Activated naive CD8-positive, alpha-beta T cell (primary cell): ENCODE data around the gene TPP1.

Experiments
- H3K27ac Mint-ChIP-seq: one replicate; pipeline ENCODE4 v1.8.0; 2021; ENCODE audit warnings: mixed read lengths
- H3K27me3 Mint-ChIP-seq: one replicate; pipeline ENCODE4 v1.8.0; 2021; ENCODE audit warnings: mixed read lengths
- H3K36me3 Mint-ChIP-seq: one replicate; pipeline ENCODE4 v1.8.0; 2021; ENCODE audit warnings: mixed read lengths
- H3K4me1 Mint-ChIP-seq: one replicate; pipeline ENCODE4 v1.8.0; 2021; ENCODE audit warnings: low read depth, mixed read lengths
- H3K4me3 Mint-ChIP-seq: one replicate; pipeline ENCODE4 v1.8.0; 2021; ENCODE audit warnings: mild to moderate bottlenecking, mixed read lengths
- H3K9me3 Mint-ChIP-seq: one replicate; pipeline ENCODE4 v1.8.0; 2021; ENCODE audit warnings: low read depth, mixed read lengths

The TPP1 gene

DNA sequence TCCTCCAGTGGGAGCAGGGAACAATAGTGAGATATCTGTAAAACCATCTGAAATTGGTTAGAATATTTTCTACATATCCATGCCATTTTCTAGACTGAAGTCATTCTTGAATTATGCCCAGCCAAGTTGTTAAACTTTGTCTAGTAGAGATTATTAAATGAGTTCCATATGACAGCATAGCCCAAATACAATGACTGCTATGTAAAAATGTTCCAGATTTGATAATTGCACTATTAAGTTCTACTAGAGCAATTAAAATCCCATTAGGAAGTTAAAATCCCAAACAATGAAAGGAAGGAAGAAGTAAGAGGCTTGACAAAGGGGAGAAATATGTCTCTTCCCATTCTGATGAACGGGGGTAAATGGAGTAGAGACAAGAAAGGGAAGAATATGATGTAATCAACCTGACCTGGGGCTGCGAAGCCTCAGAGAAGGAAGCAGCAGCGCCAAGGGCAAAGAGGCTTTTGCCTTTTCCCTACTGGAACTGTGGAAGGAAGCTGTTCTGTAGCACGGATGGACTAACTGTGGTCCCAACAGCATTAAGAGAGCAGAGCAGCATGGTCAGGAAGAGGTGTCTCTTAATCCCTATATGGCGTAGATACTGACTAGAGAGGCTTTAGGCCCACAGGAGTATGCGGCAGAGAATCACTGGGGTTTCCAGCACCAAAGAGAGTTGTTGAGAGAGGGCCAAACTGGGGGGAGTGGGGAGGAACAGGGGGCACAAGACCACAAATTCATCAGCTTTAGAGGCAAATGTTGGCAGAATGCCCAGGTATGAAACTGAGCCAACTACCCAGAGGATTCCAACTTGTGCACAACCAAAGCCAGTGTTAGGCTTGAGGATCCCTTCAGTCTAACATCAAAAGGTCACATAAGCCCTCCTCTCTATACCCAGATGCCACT lies 42.5 kb downstream of the TPP1 start:
- no peak overlapping the region for H3K4me3 Mint-ChIP-seq
- H3K27ac Mint-ChIP-seq = no peak overlapping the region
- H3K36me3 Mint-ChIP-seq = peaks cover 17% of the 10 kb centered on the region

DNA sequence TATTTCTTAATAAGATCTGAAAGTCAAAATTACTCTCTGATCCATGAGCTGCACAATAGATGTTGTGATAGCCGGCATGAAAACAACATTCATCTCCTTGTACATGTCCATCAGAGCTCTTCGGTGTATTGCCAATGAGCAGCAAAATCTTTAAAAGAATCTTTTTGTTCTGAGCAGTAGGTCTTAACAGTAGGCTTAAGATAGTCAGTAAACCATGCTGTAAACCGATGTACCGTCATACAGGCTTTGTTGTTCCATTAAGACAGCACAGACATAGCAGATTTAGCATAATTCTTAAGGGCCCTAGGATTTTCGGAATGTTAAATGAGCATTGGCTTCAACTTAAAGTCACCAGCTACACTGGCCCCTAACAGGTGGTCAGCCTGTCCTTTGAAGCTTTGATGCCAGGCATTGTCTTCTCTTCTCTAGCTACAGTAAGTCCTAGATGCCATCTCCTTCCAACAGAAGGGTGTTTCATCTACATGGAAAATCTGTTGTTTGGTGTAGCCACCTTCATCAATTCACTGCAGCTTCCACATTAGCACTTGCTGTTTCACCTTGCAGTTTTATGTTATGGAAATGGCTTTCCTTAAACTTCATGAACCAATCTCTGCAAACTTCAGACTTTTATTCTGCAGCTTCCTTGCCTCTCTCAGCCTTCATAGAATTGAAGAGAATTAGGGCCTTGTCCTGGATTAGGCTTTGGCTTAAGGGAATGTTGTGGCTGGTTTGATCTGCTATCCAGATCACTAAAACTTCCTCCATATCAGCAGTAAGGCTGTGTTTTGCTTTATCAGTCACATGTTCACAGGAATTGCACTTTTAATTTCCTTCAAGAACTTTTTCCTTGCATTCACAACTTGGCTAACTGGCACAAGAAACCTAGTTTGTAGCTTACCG lies 44.2 kb downstream of the TPP1 start:
- Mint-ChIP-seq H3K27me3 (no peaks in the 10 kb centered on the region), H3K36me3 (peaks cover 14% of the 10 kb centered on the region), H3K27ac (no peak overlapping the region), H3K4me3 (no peak overlapping the region), H3K9me3 (no peaks in the 10 kb centered on the region), H3K4me1 (no peaks in the 10 kb centered on the region)

More for the DNA sequence above, 42.5 kb downstream of the TPP1 start:
- H3K4me1 Mint-ChIP-seq = no peaks in the 10 kb centered on the region
- H3K9me3 Mint-ChIP-seq = no peaks in the 10 kb centered on the region
- H3K27me3 Mint-ChIP-seq = no peaks in the 10 kb centered on the region

DNA sequence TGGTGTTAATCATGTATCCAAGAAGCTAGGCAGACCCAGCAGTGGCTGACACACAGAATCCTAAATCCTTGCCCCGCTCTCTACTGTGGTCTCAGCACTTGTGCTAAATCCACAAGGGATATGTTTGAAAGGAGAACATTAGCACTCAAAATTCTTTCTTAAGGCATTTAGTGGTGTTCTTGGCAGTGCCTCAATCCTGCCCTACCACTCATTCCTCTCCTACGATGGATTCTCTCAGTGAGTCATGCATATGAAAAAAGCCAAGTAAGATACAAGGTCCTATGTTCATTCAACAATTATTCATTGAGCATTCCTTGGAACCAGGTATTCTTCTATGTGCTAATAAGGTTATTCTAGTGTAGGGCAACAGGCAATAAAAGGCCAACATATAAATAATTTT lies 47.0 kb downstream of the TPP1 start:
- no peak overlapping the region for H3K27ac Mint-ChIP-seq
- no peaks in the 10 kb centered on the region for H3K9me3 Mint-ChIP-seq
- no peak overlapping the region for H3K4me3 Mint-ChIP-seq
- no peaks in the 10 kb centered on the region for H3K27me3 Mint-ChIP-seq
- H3K36me3 Mint-ChIP-seq = peaks cover 16% of the 10 kb centered on the region
- H3K4me1 Mint-ChIP-seq = no peaks in the 10 kb centered on the region

DNA sequence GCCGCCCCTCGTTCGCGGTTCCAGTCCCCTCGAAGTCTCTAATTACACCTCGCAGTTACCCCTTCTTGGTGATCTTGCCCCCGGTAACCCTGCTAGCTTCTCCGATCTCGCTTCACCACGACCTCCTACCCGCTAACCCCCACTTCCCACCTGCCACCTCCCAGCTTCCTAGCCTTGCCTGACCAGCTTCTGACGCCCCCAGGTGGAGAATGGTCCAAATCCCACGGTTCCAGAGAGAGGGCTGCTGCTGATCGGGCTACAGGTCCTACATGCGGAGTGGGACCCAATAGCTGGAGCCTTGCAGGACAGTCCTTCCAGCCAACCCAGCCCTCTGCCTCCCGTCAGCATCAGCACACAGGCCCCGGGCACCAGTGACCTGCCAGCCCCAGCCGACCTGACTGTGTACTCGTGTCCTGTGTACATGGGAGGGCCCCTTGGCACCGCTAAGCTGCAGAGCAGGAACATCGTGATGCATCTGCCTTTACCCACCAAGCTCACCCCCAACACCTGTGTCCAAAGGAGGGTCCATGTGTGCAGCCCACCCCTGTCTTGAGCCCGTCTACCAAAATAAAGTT lies 47.7 kb downstream of the TPP1 start:
- H3K4me3 Mint-ChIP-seq = no peak overlapping the region
- no peaks in the 10 kb centered on the region for H3K4me1 Mint-ChIP-seq
- H3K9me3 Mint-ChIP-seq = no peaks in the 10 kb centered on the region
- no peaks in the 10 kb centered on the region for H3K27me3 Mint-ChIP-seq
- no peak overlapping the region for H3K27ac Mint-ChIP-seq
- H3K36me3 Mint-ChIP-seq = peaks cover 15% of the 10 kb centered on the region

DNA sequence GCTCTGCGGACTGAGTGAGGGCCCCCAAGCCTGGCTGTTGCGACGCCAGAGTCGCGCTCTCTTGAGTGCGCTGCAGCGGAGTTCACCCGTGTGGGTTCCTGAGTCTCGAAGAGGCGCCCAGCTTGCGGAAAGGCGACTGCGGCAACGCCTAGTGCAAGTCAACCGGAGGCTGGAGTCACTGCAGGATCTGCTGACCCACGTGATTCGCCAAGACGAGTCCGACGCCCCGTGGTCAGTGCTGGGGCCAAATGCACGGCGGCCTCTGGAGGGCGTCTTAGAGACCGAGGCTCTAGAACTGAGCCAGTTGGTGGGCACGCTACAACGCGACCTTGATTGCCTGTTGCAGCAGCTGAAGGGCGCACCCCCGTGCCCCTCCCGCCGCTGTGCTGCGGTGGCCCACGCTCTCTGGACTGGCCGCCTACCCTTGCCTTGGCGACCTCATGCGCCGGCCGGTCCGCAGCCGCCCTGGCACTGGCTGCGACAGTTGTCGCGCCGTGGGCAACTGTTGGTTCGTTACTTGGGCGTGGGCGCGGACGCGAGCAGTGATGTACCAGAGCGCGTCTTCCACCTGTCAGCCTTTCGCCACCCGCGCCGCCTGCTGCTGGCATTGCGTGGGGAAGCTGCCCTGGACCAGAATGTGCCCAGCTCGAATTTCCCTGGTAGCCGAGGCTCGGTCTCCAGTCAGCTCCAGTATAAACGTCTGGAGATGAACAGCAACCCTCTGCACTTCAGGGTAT lies 48.4 kb downstream of the TPP1 start:
- no peaks in the 10 kb centered on the region for H3K4me1 Mint-ChIP-seq
- H3K27ac Mint-ChIP-seq = no peak overlapping the region
- no peak overlapping the region for H3K4me3 Mint-ChIP-seq
- peaks cover 13% of the 10 kb centered on the region for H3K36me3 Mint-ChIP-seq
- no peaks in the 10 kb centered on the region for H3K9me3 Mint-ChIP-seq
- no peaks in the 10 kb centered on the region for H3K27me3 Mint-ChIP-seq

DNA sequence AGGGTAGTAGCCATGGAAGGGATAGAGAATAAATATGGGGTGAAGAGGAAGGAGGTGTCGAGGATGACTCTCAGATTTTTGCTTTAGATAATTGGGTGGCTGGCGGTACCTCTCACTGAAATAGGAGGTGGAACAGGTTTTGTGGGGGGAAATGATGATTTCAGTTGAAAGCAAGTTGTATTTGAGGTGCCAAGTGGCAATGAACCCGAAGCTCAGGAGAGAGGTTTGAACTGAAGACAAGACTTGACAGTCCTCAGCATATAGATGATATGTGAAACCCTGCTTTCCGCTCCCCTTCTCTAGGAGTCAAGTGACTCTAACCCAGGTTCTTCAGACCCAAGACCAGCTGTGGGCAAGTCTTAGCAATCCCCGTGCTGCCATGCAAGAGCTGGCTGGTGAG lies 49.5 kb downstream of the TPP1 start:
- Mint-ChIP-seq H3K36me3 (peaks cover 13% of the 10 kb centered on the region), H3K27ac (no peak overlapping the region), H3K4me1 (no peaks in the 10 kb centered on the region), H3K9me3 (no peaks in the 10 kb centered on the region), H3K27me3 (no peaks in the 10 kb centered on the region), H3K4me3 (no peak overlapping the region)

DNA sequence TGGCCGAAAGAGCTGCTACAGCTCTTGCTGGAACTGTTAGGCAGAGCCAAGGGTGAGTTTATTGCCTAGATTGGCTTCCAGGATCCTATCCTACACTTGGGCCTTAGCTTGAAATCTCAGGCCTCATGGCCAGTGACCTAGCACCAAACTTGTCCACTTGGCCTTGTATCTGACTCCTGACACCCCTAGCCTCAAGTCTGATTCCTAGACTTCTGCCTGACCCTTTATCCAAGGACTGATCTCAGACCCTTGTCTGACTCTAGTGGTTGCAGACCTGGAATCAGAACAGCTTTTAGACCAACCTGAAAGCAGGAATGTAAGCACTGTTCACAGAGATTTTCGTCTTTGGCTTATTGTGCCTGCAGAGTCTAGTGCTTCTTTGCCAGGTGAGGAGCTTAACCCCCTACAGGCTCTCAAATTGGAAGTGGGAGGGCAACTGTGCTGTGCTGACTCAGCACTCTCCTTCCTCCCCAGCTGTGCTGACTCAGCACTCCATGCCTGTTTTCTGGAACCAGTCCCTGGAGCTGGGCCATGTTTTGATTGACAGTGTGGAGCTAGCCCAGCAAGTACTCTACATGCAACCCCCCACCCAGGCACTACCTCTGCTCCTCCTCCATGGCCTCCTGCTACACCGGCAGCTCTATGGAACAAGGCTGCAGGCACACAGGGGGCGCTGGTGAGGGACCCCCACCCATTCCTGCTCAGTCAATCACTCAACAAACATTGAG lies 50.9 kb downstream of the TPP1 start:
- H3K4me3 Mint-ChIP-seq = no peak overlapping the region
- H3K36me3 Mint-ChIP-seq = peaks cover 12% of the 10 kb centered on the region
- no peaks in the 10 kb centered on the region for H3K27me3 Mint-ChIP-seq
- no peaks in the 10 kb centered on the region for H3K9me3 Mint-ChIP-seq
- no peaks in the 10 kb centered on the region for H3K4me1 Mint-ChIP-seq
- H3K27ac Mint-ChIP-seq = no peak overlapping the region

DNA sequence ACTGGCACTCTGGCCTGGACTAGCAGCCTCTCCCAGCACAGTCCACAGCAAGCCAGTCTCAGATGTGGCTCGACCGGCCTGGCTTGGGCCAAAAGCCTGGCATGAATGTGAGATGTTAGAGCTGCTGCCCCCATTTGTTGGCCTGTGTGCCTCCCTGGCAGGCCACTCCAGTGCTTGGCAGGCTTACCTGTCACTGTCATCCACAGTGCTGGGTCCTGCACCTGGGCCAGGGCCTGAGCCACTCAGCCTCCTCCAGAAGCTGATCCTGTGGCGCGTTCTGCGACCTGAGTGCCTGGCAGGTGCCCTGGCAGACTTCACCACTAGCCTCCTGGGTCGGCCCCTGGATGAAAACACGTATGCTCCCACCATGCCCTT lies 51.9 kb downstream of the TPP1 start:
- no peaks in the 10 kb centered on the region for H3K27me3 Mint-ChIP-seq
- no peaks in the 10 kb centered on the region for H3K4me1 Mint-ChIP-seq
- H3K36me3 Mint-ChIP-seq = peaks cover 10% of the 10 kb centered on the region
- no peak overlapping the region for H3K27ac Mint-ChIP-seq
- H3K4me3 Mint-ChIP-seq = no peak overlapping the region
- no peaks in the 10 kb centered on the region for H3K9me3 Mint-ChIP-seq

DNA sequence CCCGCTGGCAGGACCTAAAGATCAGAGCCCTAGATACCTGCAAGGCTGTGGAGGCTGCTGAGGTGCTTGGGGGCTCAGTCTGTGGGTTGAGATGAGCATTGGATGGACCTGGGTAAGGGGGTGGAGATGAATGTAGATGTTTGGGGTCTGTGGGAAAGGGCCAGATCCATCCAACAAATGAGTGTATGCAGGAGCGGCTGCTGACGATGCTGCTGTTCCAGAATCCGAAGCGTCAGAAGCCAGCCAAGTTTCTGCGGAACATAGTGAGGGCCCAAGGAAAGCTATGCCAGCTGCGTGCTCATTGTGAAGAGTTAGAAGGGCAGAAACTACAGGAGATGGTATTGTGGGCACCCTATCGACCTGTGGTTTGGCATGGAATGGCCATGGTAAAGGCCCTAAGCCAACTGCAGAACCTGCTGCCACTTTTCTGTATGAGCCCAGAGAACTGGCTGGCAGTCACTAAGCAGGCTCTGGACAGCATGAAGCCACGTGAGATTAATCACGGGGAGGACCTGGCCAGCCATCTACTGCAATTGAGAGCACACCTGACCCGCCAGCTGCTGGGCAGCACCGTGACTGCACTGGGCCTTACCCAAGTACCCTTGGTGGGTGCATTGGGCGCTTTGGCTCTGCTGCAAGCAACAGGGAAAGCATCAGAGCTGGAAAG lies 52.4 kb downstream of the TPP1 start:
- H3K4me3 Mint-ChIP-seq = no peak overlapping the region
- H3K9me3 Mint-ChIP-seq = no peaks in the 10 kb centered on the region
- H3K27ac Mint-ChIP-seq = no peak overlapping the region
- H3K27me3 Mint-ChIP-seq = no peaks in the 10 kb centered on the region
- H3K4me1 Mint-ChIP-seq = no peaks in the 10 kb centered on the region
- H3K36me3 Mint-ChIP-seq = peaks cover 11% of the 10 kb centered on the region

DNA sequence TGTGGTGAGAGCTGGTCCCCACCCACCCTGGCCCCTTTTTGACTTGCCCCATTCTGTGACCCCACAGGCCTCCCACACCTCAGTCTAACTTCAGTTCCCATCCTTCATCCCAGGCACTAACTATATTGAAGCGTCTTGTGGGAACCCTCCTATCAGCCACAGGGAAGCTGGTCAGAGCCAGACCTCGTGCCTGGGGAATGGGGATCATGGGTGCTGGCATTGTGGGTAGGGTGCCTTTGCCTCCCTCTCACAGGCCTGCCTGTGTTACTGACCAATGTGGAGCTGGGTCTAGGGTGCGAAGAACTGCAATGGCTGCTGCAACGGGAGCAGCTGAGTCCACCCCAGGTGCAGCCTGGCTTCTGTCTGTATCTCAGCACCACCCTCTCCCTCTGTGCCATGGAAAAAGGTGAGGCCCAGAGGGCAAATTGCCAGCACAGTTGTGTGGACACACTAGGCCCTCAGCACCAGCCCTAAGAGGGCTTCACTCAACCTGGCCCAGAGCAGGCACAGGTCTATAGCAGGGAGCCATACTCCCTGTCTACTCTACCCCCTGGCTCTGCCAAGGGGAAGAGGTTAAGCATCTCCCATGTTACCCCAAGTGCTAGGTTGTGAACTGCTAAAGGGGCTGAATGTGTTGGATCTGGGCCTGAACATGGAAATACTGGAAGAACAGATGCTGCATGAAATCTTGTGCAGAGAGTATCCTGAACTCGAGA lies 53.1 kb downstream of the TPP1 start:
- Mint-ChIP-seq H3K36me3 (peaks cover 14% of the 10 kb centered on the region), H3K27me3 (no peaks in the 10 kb centered on the region), H3K4me1 (no peaks in the 10 kb centered on the region), H3K27ac (no peak overlapping the region), H3K9me3 (no peaks in the 10 kb centered on the region), H3K4me3 (no peak overlapping the region)

DNA sequence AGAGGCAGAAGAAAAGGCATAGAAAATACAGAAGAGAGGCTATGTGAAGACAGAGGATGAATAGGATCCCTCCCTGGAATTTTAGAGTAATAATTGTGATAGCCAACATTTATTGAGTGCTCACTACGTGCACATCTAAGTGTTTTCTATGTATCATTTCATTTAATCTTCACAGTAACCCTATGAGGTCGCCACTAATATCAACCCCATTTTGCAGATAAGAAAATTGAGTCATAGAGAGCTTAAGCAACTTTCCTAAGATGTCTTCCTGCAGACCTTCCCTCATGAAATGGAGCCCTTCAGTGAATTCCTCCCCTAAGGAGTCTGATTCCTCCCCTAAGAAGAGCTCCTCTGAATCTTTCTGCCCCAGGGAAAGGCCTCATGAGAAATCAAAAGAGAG lies 53.9 kb downstream of the TPP1 start:
- Mint-ChIP-seq H3K36me3 (peaks cover 14% of the 10 kb centered on the region), H3K27me3 (no peaks in the 10 kb centered on the region), H3K4me1 (no peaks in the 10 kb centered on the region), H3K9me3 (no peaks in the 10 kb centered on the region), H3K4me3 (no peak overlapping the region), H3K27ac (no peak overlapping the region)

DNA sequence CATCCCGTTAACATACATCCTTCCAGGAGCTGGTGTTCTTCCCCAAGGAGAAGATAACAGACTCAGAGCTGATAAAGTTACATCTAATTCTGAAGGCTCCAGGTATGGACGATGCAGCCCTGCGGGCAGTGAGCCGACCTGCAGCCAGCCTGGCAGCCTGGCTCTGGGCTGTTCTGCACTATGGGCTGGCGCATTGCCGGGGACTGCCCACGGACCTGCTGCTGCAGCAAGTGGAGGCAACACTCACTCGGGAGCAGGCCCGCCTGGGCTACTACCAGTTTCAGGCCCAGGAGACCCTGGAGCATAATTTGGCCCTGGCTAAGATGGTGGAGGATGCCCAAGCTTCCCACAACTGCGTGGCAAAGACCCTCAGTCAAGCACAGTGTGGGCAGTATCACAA lies 55.6 kb downstream of the TPP1 start:
- H3K36me3 Mint-ChIP-seq = peaks cover 12% of the 10 kb centered on the region
- H3K27me3 Mint-ChIP-seq = no peaks in the 10 kb centered on the region
- no peak overlapping the region for H3K4me3 Mint-ChIP-seq
- no peaks in the 10 kb centered on the region for H3K4me1 Mint-ChIP-seq
- H3K27ac Mint-ChIP-seq = no peak overlapping the region
- H3K9me3 Mint-ChIP-seq = no peaks in the 10 kb centered on the region

DNA sequence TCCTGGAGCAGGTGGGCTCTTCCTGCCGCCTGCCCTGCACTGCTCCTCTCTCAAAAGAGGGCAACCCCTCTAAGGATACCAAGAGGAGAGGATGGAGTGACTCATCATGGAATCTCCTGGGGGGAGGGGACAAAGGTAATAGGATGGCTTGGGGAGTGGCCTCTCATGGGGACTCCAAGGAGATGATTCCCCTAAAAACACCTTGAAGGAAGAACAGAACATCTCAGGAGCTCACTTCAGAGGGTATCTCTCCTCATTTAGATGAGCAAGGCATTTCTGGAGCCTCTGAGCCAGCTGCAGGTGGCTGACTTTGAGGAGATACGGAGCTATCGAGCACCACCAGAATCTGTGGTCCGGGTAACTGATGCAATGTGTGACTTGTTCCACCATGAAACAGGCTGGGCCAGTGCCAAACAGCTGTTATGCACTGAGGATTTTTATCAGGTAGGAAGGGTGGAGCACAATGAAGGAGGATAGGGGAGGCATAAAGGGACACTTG lies 56.1 kb downstream of the TPP1 start:
- Mint-ChIP-seq H3K27ac (no peak overlapping the region), H3K27me3 (no peaks in the 10 kb centered on the region), H3K9me3 (no peaks in the 10 kb centered on the region), H3K4me1 (no peaks in the 10 kb centered on the region), H3K4me3 (no peak overlapping the region), H3K36me3 (peaks cover 13% of the 10 kb centered on the region)
